ENCODE measurements around the gene FOXP4.

Gene FOXP4, protein sequence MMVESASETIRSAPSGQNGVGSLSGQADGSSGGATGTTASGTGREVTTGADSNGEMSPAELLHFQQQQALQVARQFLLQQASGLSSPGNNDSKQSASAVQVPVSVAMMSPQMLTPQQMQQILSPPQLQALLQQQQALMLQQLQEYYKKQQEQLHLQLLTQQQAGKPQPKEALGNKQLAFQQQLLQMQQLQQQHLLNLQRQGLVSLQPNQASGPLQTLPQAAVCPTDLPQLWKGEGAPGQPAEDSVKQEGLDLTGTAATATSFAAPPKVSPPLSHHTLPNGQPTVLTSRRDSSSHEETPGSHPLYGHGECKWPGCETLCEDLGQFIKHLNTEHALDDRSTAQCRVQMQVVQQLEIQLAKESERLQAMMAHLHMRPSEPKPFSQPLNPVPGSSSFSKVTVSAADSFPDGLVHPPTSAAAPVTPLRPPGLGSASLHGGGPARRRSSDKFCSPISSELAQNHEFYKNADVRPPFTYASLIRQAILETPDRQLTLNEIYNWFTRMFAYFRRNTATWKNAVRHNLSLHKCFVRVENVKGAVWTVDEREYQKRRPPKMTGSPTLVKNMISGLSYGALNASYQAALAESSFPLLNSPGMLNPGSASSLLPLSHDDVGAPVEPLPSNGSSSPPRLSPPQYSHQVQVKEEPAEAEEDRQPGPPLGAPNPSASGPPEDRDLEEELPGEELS

DNA sequence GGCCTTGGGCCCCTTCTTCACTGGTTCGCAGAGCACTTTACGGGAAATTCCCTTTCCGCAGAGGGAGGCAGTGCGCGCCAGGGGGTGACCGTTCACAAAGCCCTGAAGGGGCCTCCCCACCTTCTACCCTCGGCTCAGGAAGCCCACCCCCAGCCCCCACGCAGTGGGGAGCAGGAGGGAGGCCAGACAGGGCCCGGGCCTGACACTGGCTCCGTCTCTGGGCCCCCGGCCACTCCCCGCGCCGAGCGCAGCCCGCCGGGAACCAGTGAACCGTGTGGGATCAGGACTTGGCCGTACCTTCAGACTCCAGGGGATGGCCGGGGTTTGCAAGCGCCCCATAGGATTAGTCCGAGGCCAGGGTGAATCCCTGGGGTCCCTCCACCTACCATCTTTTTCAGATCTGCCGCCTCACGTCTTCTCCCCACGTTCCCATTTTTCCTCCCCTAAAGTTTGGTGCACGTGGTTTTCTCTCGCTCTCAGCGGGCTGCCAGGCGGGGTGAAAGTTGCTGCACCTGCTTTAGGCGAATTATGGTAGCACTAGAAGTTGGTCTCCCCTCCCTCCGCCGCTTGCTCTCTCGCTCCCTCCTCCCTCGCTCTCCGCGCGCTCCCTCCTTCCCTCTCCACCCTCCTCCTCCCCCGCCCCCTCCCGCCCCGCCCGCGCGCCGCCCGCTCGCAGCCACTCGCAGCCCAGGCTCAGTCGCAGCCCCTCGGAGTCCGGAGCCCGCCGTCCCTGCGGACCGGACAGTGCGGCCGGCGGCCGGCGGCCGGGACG lies at the start of gene FOXP4:
TSS of gene FOXP4 (plus strand) at position 679 of the 772 bp plus-strand sequence. CDS start 19,380 bp downstream, outside the sequence.
- DNase-seq = peak; percentile 88

DNA sequence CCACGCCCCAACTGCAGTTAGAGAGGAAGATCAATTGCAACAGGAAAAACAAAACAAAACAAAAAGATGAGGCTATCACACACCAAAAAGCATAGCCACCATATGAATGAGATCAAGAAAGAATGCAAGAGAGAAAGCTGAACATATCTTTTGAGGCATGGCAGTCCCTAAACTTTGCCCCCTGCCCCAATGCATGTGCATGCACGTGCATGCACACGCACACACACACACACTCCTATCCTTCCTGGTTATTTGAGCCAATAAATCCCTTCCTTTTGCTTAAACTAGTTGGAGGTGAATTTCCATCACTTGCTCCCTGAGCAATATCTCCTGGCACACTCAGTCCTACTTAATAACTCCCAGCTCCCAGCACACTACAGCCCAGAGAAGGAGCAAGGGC lies 48.6 kb upstream of the FOXP4 start:
- DNase-seq = no peak

DNA sequence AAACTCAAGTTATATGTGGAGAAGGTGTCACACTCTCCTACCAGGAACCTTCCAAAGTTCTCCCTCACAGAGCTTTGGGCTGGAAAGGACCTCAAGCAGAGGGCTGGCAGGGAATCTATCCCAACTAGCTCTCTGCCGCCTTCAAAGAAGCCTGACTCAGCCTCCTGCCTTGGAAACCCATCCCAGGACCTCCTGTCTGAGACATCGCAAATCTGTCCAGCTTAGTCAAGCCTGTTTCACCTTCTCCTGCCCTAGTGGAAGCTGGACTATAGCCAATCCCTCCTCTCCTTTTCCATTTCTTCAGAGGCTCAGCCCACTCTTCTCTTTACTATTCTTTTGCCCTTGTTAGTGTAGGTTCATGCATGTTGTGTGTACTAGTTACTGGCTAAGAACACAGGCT lies 48.2 kb upstream of the FOXP4 start:
- DNase-seq = no peak

DNA sequence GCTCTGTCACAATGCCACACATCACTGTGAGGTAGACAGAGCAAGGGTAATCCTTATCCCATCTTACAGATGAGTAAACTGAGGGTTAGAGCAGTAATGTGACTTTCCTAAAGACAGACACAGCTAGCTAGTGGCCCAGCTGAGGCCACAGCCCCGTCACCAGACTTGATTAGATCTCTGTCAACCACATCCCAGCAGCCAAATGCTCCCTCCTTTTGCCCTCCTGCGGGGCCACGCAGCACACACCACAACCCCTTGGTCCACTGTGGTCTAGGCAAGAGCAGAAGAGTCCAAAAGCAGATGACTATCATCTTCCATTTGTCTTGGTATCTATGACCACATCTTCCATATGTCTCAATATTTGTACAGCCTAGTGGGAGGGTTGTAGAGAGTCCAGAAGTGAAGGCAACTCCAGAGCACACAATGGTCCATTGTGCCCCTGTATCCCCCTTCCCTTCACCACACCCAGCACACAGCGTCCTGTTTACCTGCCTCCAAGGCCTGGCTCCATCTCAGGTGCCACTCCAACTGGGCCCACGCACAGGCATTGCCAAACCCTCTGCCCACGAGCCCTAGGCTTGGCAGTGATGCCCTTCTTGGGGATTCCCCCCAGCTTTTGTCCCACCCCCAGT lies 47.1 kb upstream of the FOXP4 start:
- no peak for DNase-seq

DNA sequence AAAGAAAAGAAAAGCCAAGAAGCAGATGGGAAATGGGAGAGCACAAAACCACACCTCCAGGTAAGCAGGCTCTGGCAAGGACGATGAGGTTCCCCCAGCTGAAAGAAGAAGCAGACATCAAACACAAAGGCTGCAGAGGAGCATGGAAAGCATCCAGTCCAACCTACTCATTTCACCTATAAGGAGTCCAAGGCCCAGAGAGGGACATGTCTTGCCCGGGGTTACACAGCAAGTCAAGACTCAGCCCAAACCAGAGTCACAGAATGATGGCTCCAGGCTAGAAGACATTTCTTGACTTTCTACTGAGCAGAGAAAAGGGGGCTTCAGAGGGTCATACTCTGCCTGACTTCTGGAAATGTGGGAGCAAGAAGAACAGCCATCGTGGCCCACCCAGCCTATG lies 45.6 kb upstream of the FOXP4 start:
- no peak for DNase-seq

DNA sequence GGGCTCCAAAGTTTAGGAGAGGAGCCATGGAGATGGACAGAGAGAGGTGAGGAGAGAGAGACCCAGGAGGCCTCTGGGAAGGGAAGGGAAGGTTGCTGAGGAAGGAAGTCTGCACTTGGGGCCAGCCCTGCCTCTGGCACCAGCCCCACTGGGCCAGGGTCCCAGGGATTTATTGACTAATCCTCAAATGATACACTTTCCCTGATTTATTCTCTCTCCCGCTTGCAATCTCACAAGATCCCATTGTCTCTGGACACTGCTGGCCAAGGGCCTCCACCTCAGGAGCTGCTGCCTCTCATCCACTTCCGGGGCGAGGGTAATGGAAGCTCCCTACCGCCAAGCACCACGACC lies 43.6 kb upstream of the FOXP4 start:
- DNase-seq = no peak

DNA sequence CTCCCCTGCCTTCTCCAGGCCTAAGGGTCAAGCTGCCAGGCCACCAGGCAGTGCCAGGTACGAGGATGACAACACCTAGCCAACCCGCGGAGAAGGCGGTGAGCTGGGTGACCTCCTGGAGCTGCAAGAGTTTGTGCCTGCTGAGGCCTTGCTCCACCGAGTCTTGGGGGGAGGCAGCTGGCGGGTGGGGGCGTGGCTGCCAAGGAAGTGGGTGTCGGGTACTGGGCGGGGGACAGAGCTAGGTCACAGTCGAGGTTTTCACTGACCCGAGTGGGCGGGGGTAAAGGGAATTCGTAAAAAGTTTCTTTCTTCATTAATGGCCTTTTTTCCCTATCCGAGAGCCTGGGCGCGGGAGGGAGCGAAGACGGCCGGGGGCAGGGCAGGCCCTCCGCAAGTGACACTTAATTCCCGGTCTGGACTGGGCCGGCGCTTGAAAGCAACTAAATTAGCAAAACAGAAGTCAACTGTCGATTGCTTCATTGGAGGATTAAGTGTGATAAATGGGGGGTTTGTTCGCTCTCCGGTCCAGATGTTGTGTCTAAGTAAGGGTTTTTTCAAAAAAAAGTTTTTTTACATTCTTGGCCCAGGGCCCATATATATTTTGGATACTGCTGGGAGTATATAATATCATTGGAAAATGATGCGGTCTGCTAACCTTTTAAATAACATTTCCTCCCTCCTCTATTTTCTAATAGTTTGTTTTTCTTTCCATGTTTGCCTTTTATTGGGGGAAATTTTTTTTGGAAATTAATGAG lies 43.1 kb upstream of the FOXP4 start:
- DNase-seq = no peak

DNA sequence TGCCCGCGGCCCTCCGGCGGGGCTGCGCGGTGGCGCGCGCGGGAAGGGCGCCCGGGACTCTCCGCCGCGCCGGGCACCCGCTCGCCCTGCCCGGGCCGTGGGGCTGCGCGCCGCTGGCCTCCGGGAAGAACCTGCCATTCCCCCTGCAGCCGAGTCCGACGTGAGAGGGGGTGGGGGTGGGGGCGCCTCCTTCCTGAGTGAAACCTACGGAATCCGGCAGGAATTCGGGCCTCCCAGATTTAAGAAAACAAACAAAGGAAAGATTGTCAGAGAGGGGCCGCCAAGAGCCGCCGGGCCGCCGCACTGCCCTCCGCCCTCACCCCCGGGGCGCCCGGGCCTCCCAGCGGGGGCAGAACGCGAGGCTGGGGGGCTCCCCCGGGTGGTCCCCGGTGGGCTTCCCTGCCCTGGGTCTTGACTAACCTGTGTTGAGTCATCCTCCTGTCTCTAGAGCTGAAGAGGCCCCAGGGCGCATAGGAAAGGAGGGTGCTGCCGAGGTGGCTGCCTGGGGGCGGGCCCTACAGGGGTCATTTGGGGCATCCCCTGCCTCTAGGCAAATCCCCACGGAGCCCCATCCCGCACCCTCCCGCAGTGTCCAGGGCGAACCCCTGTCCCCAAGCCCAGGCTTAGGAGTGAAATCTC lies 42.2 kb upstream of the FOXP4 start:
- DNase-seq = no peak

DNA sequence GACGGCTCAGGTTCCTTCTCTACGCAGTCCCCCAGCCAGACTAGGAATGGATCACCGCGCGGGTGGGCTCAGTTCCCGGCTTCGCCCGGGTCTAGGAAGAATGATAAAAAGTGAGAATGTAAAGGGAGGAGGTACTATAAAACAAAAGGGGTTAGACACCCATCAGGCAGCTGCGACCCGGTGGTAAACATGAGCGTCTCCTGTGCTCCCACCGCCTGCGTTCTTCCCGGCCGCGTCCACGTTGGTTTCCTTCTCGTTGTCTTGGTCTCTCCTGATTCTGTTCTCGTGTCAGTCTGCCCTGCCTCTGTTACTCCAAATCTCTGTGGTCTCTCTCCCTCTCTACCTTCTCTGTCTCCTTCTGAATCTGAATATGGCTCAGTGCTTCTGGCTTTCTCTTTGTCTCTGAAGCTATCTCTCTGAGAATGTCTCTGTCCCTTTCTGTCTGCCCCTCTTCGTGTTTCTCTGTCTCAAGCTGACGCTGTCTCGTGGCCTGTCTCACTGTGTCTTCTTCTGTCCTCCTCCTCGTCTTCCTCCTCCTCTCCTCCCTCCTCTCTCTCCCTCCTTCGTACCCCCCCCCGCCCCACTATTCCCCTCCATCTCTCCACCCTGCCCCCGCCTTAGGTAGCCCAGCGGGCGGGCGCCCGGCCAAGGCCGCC lies 41.6 kb upstream of the FOXP4 start:
- no peak for DNase-seq

DNA sequence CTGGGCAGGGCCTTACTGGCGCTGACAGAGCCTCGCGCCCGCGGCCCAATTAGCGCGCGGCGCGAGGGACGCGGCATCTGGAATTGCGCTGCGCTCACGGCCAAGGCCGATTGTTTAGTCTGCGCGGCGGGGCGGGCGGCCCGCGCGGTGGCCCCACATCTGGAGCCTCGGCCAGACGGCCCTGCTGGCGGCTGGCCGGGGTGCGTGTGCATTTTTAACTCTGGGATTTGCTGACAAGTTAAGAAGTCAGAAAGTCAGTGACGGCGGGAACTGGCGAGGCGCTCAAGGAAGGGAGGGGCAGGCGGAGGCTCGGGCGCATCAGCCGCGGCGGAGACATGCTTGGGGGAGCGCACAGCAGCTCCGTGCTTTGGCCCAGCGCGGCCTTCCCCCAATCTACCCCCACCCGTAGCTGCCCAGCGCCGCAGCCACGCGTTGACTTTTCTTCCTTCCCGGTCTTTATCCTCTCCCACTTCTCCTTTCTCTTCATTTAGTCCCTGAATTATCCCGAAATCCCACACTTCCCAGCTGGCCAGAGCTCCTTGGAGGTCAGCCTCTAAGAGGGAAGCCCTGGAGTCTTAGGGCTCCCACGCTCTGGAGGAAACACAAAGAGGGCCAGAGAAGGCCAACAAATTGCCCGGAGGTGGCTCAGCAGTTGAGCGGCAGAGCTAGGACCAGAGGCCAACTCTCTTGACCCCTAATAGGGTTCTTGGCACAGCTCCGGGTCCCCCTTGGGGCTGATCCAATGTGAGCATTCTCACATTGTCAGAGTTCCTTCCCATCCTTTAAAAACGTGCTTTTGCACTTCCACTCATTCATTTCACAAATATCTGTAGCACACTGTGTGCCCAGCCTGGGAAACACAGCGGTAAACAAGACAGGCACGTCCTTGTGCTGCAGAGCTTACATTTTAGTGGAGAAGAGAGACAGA lies 40.8 kb upstream of the FOXP4 start:
- no peak for DNase-seq

DNA sequence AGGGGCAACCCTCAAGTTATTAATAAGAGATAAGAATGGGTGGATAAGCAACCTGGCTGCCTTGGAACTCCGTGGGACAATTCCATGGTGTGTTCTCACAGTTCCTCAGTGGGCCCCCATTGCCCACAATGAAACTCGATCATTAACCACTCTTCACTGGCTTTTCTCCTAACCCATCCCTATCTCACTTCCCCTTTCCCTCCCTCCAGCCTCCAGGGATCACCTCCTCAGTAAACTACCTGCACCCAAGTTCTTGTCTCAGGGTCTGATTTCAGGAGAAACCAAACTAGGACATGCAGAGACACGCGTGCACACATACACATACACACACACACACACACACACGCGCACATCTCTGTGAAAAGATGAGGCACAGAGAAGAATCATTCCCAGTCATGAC lies 37.7 kb upstream of the FOXP4 start:
- DNase-seq = no peak

DNA sequence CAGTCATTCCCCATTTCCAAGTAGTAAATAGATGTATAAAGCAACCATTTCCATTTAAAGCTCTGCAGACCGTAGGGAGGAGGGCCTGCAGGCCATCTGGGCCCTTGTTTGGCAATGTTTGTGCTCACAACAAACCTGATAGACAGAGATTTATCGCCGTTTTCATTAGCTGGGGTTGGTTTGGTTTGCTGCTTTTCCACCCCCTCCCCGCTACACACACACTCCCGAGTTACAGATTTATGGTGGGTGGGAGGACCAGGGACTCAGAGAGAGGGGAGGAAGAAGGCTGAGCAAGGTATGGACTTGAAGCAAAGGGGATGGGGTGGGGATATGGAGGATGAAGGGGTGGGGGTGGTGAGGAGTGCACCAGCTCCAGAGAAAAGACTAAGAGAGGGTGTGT lies 36.6 kb upstream of the FOXP4 start:
- no peak for DNase-seq

DNA sequence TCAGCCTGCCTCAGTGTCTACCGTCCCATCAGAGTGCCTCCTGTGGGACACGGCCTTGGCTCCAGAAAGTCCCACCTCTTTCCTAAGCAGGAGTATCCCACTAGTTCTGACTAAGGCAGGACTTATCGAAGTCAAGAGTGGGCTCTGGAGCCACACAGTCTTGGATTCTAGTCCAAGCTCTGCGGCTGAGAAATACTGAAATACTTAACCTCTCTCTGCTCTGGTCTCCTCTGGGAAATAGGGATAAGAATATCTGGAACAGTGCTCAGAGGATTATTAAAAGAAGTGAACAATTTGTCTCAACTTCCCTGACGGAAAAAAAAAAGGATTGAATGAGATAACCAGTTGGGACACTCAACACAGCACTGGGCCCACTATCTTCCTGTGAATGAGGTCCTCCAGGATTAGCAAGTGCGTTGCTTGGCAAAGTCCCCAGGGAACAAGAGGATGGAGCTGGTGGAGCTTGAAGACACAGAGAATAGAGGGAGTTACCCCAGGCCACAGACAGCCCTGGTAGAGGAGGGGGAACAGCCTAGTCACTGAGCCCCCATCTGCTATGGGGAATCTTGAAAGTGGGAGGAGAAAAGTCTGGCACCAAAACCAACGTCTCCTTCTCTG lies 34.6 kb upstream of the FOXP4 start:
- DNase-seq = no peak

DNA sequence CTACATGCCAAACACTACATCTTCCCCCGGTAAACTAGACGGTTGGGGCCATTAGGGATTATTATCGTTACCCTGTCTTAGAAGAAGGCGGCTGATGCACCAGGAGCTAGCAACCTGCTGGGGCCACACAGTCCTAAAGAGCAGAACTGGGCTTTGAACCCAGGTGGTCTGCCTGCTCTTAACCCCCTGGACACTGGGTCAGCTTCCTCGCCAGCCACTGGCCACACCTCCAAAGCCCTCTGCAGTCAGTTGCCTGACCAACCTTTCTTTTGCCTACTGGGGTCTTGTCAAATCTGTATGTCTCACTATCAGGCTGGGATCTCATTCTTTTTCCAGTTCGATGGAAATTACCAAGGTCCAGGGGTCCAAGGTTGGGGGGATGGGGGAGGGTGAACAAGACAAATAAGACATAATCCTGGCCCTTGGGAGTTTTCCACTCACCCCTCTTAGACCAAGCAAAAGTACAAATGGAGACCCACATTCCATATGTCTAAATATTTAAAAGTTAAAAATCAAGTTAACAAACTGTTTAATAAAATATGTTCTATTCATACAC lies 34.0 kb upstream of the FOXP4 start:
- no peak for DNase-seq

DNA sequence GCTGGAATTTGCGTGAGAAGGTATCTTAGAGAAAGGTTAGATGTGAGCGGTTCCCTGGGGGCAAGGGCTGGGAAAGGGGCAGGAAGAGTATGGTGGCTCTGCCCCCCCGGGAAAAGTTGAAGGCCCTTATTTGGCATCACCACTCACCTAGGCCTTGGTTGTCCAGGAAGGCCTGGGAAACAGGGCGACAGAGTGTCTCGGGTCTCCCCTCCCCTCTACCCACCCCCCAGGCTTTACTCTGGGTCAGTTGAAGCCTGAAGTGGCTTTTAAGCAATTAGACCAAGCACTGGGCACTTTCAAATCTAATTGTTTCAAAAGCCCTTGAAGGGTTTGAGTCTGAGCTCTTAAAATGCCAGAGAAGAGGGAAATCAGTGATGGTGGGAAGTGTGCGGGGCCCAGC lies 30.2 kb upstream of the FOXP4 start:
- DNase-seq = no peak

DNA sequence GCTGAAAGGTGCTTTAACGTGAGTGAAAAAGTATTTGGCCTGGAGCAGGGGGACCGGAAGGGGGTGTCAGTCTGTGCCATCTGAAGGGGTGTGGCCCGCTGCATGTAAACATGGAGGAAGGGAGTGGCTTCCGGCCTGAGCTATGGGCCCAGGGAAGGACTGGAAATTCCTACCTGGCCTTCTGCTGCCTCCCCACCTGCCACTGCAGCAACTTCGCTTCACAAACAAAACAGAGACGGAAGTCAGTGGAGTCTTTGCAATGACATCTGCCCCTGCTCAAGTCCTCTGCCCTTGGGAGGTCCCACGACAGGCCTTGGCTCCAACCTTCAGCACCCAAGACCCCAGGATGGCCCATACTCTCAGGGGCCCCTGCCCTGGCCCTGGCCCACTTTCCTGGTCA lies 28.1 kb upstream of the FOXP4 start:
- no peak for DNase-seq

DNA sequence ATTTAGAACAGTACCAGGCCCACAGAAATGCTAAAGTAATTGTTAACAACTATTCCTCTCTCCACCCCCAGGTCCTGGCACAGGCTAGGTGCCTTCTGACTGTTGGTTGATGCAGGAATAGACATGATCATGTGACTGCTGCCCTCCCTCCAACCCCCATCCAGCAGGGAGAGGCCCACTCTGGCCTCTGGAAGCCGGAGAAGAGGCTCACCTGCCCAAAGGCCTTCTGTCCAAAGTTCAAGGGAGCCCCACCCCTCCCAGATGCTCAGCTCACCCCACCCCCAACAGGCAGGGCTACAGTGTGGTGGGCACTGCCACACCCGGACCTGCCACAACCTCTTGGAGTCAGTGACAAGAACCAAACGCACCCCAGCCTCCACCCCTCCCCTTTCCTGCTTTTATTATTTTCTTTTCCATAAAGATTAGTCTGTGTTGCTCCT lies 26.9 kb upstream of the FOXP4 start:
- no peak for DNase-seq

DNA sequence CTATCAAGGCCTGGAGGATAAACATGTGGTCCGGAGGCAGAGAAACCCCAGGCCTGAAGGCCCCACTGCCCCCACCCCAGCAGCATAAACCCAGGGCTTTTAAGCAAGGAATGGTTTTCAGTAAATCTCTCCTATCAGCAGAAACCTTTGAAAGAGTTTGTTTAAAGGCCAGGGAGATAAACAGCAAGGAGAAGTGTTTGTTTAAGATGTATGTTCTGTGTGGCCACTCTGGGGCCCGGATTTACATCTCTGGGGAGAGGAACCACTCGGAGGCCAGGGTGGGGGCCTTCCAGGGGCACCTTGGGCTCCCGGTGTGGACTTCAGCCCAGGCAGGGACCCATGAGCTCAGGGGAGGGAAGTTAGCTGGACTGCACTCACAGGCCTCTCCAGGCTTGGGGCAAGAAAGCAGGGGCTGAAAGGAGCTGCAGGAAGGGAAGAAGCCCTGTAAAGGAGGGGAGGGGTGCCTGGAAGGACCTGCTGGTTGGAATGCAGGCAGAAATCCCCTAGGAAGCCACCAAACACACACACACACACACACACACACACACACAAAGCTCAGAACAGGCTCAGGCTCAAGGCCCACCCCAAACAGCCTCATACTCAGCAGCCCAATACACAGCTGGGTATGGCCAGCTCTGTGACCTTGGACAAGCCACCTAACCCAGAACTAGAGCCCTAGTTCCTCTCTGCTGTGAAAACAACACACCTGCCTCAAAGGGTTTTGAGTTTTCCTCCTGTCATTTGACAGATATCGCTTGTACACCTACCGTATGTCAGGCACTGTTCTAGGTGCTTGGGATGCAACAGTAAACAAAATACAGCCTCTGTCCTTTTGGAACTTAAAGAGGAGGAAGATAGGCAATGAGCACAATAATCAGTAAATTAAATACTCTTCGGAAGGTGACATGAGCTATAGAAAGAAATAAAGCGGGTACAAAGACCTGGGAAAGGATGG lies 26.2 kb upstream of the FOXP4 start:
- DNase-seq = no peak

Data from stimulated activated naive CD4-positive, alpha-beta T cell treated with Interleukin-2 at 50 U/mL for 16 hours (primary cell).